Activated CD8-positive, alpha-beta memory T cell treated with anti-CD3 and anti-CD28 coated beads, Interleukin-2, amount 50 U/mL, for 24 hours (primary cell): ENCODE data around the gene PCDHB16.
"Not testable (repeated sequence)": the region's sequence is repeated elsewhere in the genome, so short reads cannot be mapped to it uniquely, and the experiment has no call there.

Source experiments
- DNase-seq: peaks from one replicate; pipeline ENCODE4 v3.0.0-alpha.2; 2020; ENCODE audit errors: extremely low read depth

PCDHB16 gene

DNA sequence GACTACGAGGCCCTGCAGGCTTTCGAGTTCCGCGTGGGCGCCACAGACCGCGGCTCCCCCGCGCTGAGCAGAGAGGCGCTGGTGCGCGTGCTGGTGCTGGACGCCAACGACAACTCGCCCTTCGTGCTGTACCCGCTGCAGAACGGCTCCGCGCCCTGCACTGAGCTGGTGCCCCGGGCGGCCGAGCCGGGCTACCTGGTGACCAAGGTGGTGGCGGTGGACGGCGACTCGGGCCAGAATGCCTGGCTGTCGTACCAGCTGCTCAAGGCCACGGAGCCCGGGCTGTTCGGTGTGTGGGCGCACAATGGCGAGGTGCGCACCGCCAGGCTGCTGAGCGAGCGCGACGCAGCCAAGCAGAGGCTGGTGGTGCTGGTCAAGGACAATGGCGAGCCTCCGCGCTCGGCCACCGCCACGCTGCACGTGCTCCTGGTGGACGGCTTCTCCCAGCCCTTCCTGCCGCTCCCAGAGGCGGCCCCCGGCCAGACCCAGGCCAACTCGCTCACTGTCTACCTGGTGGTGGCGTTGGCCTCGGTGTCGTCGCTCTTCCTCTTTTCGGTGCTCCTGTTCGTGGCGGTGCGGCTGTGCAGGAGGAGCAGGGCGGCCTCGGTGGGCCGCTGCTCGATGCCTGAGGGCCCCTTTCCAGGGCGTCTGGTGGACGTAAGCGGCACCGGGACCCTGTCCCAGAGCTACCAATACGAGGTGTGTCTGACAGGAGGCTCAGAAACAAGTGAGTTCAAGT, 2.1 kb downstream of the PCDHB16 start:
- not testable (repeated sequence) for DNase-seq

DNA sequence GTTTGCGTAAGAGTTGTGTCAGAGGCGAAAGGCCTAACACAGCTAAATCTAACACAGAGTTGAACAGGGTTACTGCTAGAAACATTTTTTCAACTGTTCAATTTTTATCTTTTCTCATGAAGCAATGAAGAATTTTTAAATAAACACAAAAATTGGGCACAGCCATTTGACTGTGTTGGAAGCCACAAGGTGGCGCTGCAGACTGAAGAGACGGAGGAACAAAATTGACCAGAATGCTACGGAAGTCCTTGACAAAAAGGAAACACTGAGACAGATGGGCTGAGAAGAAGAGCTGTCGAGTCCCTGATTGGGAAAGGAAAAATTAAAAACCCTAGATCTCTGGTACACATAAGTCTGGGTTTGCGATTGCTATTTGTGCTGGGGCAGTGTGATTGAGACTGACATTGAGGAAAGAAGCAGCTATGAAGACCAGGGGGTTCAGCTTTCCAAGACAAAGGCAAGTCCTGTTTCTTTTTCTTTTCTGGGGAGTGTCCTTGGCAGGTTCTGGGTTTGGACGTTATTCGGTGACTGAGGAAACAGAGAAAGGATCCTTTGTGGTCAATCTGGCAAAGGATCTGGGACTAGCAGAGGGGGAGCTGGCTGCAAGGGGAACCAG, 4.8 kb downstream of the PCDHB16 start, which contains the start of gene PCDHB9:
TSS of gene PCDHB9 (plus strand) at position 265 of the 616 bp plus-strand sequence. CDS start at position 423, 158 bp downstream.
- no peak for DNase-seq

DNA sequence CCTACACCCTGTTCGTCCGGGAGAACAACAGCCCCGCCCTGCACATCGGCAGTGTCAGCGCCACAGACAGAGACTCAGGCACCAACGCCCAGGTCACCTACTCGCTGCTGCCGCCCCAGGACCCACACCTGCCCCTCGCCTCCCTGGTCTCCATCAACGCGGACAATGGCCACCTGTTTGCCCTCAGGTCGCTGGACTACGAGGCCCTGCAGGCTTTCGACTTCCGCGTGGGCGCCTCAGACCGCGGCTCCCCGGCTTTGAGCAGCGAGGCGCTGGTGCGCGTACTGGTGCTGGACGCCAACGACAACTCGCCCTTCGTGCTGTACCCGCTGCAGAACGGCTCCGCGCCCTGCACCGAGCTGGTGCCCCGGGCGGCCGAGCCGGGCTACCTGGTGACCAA, 6.5 kb downstream of the PCDHB16 start:
- not testable (repeated sequence) for DNase-seq

DNA sequence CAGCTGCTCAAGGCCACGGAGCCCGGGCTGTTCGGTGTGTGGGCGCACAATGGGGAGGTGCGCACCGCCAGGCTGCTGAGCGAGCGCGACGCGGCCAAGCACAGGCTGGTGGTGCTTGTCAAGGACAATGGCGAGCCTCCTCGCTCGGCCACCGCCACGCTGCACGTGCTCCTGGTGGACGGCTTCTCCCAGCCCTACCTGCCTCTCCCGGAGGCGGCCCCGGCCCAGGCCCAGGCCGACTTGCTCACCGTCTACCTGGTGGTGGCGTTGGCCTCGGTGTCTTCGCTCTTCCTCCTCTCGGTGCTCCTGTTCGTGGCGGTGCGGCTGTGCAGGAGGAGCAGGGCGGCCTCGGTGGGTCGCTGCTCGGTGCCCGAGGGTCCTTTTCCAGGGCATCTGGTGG, 6.9 kb downstream of the PCDHB16 start:
- DNase-seq: not testable (repeated sequence)

DNA sequence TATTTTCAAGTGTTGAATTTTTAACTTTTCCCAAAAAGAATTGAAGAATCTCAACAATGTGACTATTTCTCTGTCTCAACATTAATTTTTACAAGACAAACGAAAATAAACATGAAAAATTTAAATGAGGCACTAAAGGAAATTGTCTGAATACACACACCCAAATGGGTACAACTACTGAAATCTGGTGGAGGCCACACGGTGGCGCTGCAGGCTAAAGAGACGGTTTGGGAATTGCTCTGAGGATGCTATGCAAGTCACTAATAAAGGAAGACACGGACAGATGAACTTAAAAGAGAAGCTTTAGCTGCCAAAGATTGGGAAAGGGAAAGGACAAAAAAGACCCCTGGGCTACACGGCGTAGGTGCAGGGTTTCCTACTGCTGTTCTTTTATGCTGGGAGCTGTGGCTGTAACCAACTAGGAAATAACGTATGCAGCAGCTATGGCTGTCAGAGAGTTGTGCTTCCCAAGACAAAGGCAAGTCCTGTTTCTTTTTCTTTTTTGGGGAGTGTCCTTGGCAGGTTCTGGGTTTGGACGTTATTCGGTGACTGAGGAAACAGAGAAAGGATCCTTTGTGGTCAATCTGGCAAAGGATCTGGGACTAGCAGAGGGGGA, 10.0 kb downstream of the PCDHB16 start, which contains the start of gene PCDHB10:
TSS of gene PCDHB10 (plus strand) at position 244 of the 616 bp plus-strand sequence. CDS start at position 444, 200 bp downstream.
- no peak for DNase-seq

DNA sequence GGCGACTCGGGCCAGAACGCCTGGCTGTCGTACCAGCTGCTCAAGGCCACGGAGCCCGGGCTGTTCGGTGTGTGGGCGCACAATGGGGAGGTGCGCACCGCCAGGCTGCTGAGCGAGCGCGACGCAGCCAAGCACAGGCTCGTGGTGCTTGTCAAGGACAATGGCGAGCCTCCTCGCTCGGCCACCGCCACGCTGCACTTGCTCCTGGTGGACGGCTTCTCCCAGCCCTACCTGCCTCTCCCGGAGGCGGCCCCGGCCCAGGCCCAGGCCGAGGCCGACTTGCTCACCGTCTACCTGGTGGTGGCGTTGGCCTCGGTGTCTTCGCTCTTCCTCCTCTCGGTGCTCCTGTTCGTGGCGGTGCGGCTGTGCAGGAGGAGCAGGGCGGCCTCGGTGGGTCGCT, 12.1 kb downstream of the PCDHB16 start:
- DNase-seq: not testable (repeated sequence)

DNA sequence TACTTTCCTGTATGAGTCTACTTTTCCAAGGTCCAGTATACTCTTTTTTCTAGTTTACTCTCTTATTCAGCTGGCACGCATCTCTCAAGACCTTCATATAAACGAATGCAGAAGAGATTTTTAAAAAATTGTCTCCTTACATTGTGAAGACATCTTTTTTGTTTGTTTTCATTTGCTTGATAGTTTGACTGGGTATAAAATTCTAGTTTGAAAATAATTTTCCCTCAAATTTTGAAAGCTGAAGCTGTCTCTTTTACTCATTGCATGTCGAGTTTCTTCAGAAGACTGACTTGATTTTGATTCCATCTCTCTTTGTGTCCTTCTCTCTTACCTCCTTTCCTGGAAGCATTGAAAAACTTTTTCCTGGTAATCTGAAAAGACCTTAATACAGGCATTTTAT, 14.2 kb downstream of the PCDHB16 start:
- DNase-seq: no peak

DNA sequence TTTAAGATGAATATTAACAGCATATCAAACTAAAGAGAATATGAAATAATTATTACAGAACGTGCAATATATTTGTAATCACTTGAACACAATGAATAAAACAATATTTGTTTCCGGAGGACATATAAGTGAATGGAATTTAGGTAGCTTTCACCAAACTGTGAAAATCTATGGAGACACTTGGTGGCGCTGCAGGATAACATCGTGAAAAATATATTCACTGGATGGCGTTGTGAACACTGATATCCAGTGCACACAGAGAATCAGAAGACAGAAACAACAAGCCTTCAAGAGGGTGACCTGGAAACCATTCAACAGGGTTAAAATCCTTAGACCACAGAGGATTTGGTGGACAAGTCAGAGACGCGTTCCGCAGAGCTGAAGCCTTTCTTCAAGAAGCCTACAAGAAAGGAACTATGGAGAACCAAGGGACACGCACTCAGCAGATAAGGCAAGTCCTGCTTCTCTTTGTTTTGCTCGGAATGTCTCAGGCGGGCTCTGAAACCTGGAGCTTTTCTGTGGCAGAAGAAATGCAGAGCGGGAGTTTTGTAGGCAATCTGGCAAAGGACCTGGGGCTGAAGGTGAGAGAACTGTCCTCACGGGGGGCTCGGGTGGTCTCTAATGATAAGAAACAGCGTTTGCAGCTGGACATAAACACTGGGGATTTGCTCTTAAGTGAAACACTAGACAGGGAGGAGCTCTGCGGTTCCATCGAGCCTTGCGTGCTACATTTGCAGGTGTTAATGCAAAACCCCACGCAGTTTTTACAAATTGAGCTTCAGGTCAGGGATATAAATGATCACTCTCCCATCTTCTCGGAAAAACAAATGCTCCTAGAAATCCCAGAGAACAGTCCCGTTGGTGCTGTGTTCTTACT, 17.4 kb downstream of the PCDHB16 start, which contains the start of gene PCDHB11:
TSS of gene PCDHB11 (plus strand) at position 269 of the 877 bp plus-strand sequence. CDS start at position 417, 148 bp downstream.
- DNase-seq: no peak

DNA sequence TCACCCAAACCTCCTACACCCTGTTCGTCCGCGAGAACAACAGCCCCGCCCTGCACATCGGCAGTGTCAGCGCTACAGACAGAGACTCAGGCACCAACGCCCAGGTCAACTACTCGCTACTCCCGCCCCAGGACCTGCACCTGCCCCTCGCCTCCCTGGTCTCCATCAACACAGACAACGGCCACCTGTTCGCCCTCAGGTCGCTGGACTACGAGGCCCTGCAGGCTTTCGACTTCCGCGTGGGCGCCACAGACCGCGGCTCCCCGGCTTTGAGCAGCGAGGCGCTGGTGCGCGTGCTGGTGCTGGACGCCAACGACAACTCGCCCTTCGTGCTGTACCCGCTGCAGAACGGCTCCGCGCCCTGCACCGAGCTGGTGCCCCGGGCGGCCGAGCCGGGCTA, 18.9 kb downstream of the PCDHB16 start:
- not testable (repeated sequence) for DNase-seq

DNA sequence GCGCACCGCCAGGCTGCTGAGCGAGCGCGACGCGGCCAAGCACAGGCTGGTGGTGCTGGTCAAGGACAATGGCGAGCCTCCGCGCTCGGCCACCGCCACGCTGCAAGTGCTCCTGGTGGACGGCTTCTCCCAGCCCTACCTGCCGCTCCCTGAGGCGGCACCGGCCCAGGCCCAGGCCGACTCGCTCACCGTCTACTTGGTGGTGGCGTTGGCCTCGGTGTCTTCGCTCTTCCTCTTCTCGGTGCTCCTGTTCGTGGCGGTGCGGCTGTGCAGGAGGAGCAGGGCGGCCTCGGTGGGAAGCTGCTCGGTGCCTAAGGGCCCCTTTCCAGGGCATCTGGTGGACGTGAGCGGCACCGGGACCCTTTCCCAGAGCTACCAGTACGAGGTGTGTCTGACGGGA, 19.5 kb downstream of the PCDHB16 start:
- DNase-seq: not testable (repeated sequence)

DNA sequence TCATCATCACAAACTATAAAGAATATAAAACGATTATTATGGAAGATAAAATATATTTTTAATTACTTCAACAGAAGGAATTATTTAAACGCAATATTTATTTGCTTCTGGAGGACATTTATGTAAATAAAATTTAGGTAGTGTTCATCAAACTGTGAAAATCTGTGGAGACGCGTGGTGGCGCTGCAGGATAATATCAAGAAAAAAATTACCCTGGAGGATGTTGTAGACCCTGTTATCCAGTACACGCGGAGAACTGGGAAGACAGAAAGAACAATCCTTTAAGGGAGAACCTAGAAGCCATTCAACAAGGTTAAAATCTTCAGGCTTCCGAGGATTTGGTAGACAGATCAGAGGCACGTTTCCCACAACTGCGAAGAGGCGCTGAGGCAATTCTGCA, 26.3 kb downstream of the PCDHB16 start, which contains the start of gene PCDHB12:
TSS of gene PCDHB12 (plus strand) at position 242 of the 400 bp plus-strand sequence. CDS start 189 bp downstream, outside the sequence.
- DNase-seq: no peak

DNA sequence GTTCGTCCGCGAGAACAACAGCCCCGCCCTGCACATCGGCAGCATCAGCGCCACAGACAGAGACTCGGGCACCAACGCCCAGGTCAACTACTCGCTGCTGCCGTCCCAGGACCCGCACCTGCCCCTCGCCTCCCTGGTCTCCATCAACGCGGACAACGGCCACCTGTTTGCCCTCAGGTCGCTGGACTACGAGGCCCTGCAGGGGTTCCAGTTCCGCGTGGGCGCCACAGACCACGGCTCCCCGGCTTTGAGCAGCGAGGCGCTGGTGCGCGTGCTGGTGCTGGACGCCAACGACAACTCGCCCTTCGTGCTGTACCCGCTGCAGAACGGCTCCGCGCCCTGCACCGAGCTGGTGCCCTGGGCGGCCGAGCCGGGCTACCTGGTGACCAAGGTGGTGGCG, 28.1 kb downstream of the PCDHB16 start:
- DNase-seq: not testable (repeated sequence)

DNA sequence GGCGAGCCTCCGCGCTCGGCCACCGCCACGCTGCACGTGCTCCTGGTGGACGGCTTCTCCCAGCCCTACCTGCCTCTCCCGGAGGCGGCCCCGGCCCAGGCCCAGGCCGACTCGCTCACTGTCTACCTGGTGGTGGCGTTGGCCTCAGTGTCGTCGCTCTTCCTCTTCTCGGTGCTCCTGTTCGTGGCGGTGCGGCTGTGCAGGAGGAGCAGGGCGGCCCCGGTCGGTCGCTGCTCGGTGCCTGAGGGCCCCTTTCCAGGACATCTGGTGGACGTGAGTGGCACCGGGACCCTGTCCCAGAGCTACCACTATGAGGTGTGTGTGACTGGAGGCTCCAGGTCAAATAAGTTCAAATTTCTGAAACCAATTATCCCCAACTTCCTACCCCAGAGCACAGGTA, 28.7 kb downstream of the PCDHB16 start:
- not testable (repeated sequence) for DNase-seq

DNA sequence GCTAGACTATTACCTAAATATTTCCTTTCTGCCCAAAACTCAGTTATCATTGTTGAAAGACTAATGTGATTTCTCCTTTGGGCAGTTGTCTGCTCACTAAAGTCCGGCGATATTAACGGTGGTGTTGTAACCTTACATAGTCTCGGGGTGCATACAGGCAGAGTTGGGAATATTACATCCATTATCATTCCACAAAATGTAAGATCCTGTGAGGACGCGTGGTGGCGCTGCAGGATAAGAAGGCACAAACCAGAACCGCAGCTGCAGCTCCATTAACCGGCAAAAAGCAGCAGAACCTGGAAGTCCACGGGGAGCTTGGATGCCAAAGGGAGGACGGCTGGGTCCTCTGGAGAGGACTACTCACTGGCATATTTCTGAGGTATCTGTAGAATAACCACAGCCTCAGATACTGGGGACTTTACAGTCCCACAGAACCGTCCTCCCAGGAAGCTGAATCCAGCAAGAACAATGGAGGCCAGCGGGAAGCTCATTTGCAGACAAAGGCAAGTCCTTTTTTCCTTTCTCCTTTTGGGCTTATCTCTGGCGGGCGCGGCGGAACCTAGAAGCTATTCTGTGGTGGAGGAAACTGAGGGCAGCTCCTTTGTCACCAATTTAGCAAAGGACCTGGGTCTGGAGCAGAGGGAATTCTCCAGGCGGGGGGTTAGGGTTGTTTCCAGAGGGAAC, 31.6 kb downstream of the PCDHB16 start, which contains the start of gene PCDHB13:
TSS of gene PCDHB13 (plus strand) at position 264 of the 684 bp plus-strand sequence. CDS start at position 469, 205 bp downstream.
- DNase-seq: not testable (repeated sequence)

DNA sequence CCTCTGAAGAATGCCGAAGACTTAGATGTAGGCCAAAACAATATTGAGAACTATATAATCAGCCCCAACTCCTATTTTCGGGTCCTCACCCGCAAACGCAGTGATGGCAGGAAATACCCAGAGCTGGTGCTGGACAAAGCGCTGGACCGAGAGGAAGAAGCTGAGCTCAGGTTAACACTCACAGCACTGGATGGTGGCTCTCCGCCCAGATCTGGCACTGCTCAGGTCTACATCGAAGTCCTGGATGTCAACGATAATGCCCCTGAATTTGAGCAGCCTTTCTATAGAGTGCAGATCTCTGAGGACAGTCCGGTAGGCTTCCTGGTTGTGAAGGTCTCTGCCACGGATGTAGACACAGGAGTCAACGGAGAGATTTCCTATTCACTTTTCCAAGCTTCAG, 32.4 kb downstream of the PCDHB16 start:
- not testable (repeated sequence) for DNase-seq

DNA sequence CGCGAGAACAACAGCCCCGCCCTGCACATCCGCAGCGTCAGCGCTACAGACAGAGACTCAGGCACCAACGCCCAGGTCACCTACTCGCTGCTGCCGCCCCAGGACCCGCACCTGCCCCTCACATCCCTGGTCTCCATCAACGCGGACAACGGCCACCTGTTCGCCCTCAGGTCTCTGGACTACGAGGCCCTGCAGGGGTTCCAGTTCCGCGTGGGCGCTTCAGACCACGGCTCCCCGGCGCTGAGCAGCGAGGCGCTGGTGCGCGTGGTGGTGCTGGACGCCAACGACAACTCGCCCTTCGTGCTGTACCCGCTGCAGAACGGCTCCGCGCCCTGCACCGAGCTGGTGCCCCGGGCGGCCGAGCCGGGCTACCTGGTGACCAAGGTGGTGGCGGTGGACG, 33.3 kb downstream of the PCDHB16 start:
- not testable (repeated sequence) for DNase-seq

DNA sequence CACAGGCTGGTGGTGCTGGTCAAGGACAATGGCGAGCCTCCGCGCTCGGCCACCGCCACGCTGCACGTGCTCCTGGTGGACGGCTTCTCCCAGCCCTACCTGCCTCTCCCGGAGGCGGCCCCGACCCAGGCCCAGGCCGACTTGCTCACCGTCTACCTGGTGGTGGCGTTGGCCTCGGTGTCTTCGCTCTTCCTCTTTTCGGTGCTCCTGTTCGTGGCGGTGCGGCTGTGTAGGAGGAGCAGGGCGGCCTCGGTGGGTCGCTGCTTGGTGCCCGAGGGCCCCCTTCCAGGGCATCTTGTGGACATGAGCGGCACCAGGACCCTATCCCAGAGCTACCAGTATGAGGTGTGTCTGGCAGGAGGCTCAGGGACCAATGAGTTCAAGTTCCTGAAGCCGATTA, 33.8 kb downstream of the PCDHB16 start:
- not testable (repeated sequence) for DNase-seq

DNA sequence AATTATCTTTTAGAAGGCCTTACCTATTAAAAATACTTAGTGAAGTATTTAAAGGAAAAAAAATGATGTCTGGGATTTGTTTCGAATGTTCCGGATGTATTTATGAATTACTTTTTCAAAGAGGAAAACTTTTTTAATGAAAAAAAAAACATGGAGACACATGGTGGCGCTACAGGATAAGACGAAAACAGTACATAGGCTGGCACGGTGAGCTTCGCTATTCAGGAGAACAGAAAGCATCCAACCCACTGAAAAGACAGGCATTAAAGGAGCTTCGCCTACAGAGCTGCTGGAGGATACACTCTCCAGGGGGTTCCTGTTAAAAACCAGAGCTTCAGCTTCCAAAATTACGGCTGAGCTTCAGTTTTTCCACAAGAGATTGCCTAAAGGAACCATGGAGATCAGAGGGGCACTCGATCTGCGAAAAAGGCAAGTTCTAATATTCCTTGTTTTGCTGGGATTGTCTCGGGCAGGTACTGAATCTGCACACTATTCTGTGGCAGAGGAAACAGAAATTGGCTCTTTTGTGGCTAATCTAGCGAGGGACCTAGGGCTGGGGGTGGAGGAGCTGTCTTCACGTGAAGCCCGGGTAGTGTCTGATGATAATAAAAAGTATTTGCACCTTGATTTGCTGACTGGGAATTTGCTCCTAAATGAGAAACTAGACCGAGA, 41.1 kb downstream of the PCDHB16 start, which contains the start of gene PCDHB14:
TSS of gene PCDHB14 (plus strand) at position 232 of the 672 bp plus-strand sequence. CDS start at position 395, 163 bp downstream.
- no peak for DNase-seq

DNA sequence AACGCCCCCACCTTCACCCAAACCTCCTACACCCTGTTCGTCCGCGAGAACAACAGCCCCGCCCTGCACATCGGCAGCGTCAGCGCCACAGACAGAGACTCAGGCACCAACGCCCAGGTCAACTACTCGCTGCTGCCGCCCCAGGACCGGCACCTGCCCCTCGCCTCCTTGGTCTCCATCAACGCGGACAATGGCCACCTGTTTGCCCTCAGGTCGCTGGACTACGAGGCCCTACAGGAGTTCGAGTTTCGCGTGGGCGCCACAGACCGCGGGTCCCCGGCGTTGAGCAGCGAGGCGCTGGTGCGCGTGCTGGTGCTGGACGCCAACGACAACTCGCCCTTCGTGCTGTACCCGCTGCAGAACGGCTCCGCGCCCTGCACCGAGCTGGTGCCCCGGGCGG, 42.7 kb downstream of the PCDHB16 start:
- not testable (repeated sequence) for DNase-seq

DNA sequence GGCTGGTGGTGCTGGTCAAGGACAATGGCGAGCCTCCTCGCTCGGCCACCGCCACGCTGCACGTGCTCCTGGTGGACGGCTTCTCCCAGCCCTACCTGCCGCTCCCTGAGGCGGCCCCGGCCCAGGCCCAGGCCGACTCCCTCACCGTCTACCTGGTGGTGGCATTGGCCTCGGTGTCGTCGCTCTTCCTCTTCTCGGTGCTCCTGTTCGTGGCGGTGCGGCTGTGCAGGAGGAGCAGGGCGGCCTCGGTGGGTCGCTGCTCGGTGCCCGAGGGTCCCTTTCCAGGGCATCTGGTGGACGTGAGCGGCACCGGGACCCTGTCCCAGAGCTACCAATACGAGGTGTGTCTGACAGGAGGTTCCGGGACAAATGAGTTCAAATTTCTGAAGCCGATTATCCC, 43.2 kb downstream of the PCDHB16 start:
- DNase-seq: not testable (repeated sequence)
